Measurements from ENCODE around the gene SPTAN1. TPM values are rescaled to one million over a fixed set of nuclear protein-coding genes. Genes with fewer than 3 reads are reported as not detected.
"Not testable (repeated sequence)": the region's sequence is repeated elsewhere in the genome, so short reads cannot be mapped to it uniquely, and the experiment has no call there.

The SPTAN1 gene
- total RNA-seq, 1 donor from 2014 or later: 472 TPM

DNA sequence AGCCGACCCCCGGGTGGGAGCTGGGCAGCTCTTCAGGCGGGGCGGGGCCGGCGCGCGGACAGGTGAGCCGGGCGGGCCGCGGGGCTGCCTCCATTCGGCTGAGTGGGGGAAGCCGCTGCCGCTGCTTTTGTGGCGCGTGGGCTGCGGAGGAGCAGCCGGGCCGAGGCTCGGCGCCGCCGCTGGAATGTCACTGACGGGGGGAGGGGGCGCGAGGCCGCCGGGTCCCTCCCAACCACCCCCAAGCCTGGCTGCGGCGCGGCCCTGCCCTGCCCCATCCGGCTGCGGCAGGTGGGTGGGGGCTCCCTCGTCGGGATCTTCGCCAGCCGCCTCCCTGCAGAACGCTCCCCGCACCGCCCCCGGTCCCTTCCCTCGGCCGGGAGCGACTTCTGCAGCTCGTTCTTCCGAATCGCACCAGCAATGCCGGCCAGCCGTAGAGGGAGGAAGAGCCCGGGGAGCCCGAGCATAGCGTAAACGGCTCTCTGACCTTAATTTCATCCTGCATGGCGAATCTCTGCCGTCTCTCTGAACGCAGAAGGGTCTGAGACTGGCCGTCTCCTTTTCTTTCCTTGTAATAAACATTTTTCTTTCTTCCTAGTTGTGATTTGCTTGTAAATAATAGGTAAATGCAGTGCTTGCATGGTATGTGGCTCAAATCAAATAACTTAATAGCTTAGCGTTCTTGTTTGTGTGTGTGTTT, 505 bp downstream of the SPTAN1 start:
- peak in 1 of 2 donors; percentile 38 for DNase-seq (ENCODE audit: low read depth in 2 of 2)

- DNase-seq (ENCODE audit: low read depth in 2 of 2): peak in 1 of 2 donors; percentile 60
These were observed 1.3 kb downstream of the SPTAN1 start for GRCh38 chr9:128553728-128554127.

- peak in 1 of 2 donors; percentile 71 for DNase-seq (ENCODE audit: low read depth in 2 of 2)
These were observed 1.9 kb downstream of the SPTAN1 start for GRCh38 chr9:128554155-128554862.

- DNase-seq (ENCODE audit: low read depth in 2 of 2): peak in 1 of 2 donors; percentile 60
These were observed 2.9 kb downstream of the SPTAN1 start for GRCh38 chr9:128555180-128555721.

DNA sequence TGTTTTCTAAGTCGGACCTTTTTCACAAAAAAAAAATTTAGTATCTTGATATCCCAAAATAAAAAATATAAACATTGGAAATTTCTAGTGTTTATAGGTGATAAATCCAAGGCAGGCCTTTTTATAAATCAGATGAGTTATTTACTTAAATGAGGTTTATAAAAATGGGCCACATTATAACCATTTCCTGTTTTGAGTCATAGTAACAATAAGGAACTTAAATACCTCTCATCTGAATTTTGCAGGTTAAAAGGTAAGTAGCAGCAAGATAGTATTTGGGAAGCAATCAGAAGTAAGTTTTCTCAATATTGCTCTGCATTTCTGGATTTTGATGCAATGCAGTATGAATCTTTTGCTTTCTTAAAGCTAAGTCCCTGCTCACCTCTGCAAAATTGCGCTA, 3.9 kb downstream of the SPTAN1 start:
- no peak for DNase-seq (ENCODE audit: low read depth in 2 of 2)

DNA sequence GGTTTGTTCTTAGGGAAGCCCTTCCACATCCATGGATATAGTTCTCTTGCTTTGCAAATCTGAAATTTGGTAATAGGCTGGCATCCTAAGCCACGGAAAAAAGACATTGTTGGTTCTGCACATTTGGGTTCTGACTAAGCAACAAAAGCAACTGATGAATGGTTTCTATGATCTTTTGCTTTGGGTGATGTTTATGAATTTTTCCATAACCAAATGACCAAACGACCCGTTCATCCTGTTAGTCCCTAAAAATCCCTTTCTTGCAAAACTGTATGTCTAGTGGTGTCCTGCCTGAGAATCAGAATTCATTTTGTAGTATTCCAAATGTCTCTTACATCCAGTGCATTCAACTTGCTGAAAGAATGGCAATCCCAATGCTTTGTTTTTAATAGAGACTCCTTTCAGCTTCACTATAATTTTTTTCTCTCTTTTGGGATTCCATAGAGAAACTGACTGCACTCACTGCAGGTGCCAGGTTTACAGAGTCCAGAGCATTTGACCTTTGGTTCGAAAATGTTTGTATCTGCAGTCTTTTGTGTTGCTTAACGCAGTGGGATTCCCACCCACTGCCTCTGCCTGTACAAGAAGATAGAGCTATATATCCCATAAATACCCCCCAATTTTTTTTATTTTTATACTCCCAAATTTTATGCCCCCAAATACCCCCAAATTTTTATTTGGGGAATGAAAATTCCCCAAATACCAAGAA, 4.7 kb downstream of the SPTAN1 start:
- peak; percentile 35 to 53 for DNase-seq (ENCODE audit: low read depth in 2 of 2)

DNA sequence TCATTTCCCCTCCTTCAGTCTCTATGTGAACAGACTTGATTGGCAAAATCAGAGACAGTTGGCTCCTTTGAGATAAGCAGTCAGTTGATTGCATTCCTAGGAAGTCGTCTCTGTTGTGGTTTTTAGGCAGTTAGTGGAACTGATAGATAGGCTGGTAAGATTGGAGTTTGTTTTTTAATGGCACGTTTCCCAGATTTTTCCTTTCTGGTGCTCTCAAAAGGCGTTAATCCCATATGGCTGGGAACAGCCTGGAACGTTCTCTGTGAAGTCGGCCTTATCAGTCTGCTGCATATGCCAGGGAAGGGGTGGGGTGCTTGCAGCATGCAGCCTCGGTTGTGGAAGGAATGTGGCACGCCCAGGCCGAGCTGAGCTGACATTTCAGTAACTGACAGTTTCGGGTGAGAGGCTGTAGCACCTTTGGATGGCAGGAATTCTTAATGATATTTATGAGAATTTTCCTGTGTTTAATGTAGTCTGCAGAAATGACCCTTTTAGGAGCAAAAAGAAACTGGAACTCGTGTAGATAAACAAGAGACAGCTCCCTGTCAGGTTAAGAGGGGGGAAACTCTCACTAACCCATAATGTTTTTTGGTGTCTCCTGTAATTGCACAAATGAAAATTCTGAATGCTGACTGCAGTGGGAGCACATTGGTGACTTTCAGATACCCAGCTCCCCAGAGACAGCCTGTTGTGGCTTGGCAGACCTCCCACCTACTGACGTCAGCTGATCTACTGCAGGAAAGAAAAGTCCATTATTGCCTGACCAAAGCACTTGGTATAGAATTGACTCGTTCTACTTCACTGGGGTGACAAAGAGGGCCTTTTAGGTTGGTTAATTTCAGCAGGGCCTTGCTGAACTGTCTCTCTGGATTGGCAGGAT, 6.3 kb downstream of the SPTAN1 start:
- DNase-seq (ENCODE audit: low read depth in 2 of 2): peak; percentile 86 to 97

DNA sequence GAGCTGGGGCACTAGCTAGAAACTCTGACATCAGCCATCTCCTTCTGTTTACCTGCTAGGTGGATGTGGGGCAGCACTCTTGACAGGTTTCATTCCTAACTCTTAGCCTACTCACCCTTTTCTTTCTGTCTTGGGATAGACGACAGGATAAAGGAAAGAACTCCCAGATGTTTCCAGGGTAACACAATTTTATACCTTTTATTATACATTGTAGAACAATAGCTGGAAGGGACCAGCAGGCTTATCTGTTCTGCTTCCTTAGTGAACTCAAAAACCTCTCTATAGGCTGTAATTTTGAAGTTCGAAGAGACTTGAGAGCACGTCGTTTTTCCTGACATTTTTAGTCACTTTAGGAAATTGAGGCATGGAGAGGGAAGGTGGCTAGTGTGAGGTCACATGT, 13.2 kb downstream of the SPTAN1 start:
- peak in 1 of 2 donors; percentile 73 for DNase-seq (ENCODE audit: low read depth in 2 of 2)

- DNase-seq (ENCODE audit: low read depth in 2 of 2): no peak
These were observed 16.2 kb downstream of the SPTAN1 start for GRCh38 chr9:128568470-128569078.

GRCh38 chr9:128575469-128575868, 23.1 kb downstream of the SPTAN1 start:
- no peak for DNase-seq (ENCODE audit: low read depth in 2 of 2)

GRCh38 chr9:128575916-128576315, 23.5 kb downstream of the SPTAN1 start:
- no peak for DNase-seq (ENCODE audit: low read depth in 2 of 2)

GRCh38 chr9:128577206-128577605, 24.8 kb downstream of the SPTAN1 start:
- no peak for DNase-seq (ENCODE audit: low read depth in 2 of 2)

GRCh38 chr9:128579194-128579593, 26.8 kb downstream of the SPTAN1 start:
- no peak for DNase-seq (ENCODE audit: low read depth in 2 of 2)

- DNase-seq (ENCODE audit: low read depth in 2 of 2): no peak
These were observed 28.3 kb downstream of the SPTAN1 start for GRCh38 chr9:128580731-128581130.

DNA sequence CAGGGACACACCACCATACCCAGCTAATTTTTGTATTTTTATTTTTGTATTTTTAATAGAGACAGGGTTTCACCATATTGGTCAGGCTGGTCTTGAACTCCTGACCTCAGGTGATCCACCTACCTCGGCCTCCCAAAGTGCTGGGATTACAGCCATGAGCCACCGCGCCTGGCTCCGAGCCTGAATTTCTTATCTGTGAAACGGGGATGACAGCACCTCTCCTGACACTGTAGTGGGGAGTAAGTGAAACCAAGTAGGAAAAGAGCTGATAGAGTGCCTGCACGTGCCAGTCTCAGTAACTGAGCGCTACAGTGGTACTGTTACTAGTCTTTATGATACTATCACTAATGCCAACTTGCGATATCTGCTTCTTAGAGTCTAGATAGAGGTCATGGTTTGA, 32.8 kb downstream of the SPTAN1 start:
- DNase-seq (ENCODE audit: low read depth in 2 of 2): not testable (repeated sequence)

GRCh38 chr9:128586934-128587333, 34.5 kb downstream of the SPTAN1 start:
- not testable (repeated sequence) for DNase-seq (ENCODE audit: low read depth in 2 of 2)

- DNase-seq (ENCODE audit: low read depth in 2 of 2): no peak
These were observed 35.1 kb downstream of the SPTAN1 start for GRCh38 chr9:128587453-128587852.

DNA sequence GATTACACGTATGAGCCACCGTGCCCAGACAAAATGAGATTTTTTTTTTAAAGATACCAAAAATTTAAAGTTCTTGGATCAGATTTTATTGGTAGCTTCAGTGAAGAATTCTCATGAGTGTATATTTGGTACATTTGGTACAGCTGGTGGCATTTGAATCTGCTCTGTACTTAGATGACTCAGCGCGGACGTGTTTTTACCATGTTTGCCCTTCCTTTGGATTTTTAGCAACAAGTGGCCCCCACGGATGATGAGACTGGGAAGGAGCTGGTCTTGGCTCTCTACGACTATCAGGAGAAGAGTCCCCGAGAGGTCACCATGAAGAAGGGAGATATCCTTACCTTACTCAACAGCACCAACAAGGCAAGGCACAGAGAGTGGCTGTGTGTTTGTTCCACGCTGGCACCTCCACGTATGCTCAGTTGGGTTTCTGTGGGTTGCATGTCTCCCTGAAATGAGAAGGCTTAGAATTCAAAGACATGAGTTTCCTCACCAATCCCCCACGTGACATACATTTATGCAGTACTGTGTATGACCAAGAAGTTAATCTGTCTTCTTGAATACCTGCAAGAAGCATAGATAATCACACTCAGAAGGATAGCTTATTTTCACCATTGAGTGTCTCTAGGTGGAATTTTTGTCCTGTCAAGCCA, 36.3 kb downstream of the SPTAN1 start:
- no peak for DNase-seq (ENCODE audit: low read depth in 2 of 2)

- DNase-seq (ENCODE audit: low read depth in 2 of 2): no peak
These were observed 40.7 kb downstream of the SPTAN1 start for GRCh38 chr9:128593039-128593438.

DNA sequence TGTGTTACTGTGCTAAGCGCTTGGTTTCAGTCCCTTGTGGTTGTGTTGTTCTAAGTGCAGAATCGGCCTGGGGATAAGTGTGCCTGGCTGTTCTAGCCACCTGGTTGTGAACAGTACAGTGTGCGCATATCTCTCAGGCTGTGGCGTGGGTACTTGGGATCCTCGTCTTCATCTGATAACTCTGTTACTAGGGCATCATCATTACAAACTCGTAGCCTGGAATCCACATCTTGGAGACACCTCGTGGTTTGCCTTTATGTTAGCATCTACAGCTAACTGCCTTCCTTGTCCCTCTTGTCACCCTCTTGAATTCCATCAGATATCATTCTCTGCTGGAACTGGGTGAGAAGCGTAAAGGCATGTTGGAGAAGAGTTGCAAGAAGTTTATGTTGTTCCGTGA, 41.5 kb downstream of the SPTAN1 start:
- no peak for DNase-seq (ENCODE audit: low read depth in 2 of 2)
